ES-I3 (cell line): ENCODE data around the gene NDC1.
"Not testable (repeated sequence)": the region's sequence is repeated elsewhere in the genome, so short reads cannot be mapped to it uniquely, and the experiment has no call there.

Experiments
- H3K36me3 ChIP-seq: 2 replicates; pipeline ENCODE4 v1.6.1; 2013; ENCODE audit warnings: mild to moderate bottlenecking, low read length, control low read depth, moderate library complexity; ENCODE audit not compliant: insufficient read depth
- H3K4me1 ChIP-seq: 2 replicates; pipeline ENCODE4 v1.6.1; 2013; ENCODE audit warnings: mild to moderate bottlenecking, control low read depth, low read length; ENCODE audit not compliant: insufficient read depth
- H3K9ac ChIP-seq: 2 replicates; pipeline ENCODE4 v1.6.1; 2013; ENCODE audit warnings: low read depth, mild to moderate bottlenecking, low read length, moderate library complexity
- H3K9me3 ChIP-seq: 2 replicates; pipeline ENCODE4 v1.6.1; 2013; ENCODE audit warnings: mild to moderate bottlenecking, low read length, moderate library complexity; ENCODE audit not compliant: control insufficient read depth, insufficient read depth

Gene NDC1

DNA sequence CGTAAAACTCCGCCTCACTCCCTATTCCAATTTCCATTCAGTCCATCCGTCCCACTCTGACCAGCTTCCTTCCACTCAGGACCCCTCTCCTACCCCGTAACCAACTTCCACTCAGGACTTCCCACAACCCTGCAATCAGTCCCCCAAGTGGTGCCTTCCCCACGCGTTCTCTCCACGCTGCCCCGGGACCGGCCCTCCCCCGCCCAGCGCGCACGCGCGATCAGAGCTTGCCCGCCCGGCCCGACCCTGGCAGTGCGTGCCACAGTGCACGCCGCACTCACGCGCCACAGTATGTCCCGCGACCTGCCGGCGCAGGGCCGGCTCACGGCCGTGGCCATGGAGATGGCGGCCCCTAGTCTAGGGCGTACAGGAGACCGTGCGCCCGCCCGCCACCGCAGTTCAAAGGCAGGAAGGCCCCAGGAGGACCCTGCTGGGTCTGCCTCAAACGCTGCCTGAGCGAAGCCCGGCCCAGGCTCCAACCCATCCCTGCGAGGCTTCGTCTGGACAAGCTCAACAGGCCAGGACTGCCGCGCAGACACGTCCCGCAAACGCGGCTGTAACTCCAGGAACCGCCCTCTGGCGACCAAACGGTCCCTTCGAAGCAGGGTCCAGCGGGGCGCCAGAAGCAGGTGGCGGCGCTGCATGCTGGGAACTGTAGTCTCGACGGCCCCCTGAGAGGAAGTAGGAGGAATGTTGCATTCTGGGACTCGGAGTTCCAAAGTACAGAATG lies at the start of gene NDC1:
NDC1 (minus strand) TSS at position 373 of the 730 bp plus-strand sequence; CDS start at position 338, 35 bp downstream.
- H3K36me3 ChIP-seq = no peaks in the 10 kb centered on the region
- no peaks in the 10 kb centered on the region for H3K4me1 ChIP-seq
- peaks cover 4% of the 10 kb centered on the region; the same call in 1 of the 2 replicates for H3K9me3 ChIP-seq
- H3K9ac ChIP-seq = peak within 1 kb of the TSS; percentile 77

DNA sequence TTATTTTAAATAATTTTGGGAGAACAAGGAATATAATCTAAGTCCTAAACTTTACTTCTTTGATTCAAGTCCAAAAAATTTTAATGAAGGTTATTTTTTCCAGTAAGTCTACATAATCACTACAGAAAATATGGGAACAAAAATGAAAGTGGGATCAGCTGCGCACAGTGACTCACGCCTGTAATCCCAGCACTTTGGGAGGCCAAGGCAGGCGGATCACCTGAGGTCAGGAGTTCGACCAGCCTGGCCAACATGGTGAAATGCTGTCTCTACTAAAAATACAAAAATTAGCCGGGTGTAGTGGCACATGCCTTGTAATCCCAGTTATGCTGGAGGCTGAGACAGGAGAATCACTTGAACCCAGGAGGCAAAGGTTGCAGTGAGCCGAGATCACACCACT lies 45.5 kb upstream of the NDC1 start:
- H3K4me1 ChIP-seq, H3K9me3 ChIP-seq, H3K36me3 ChIP-seq, H3K9ac ChIP-seq: not testable (repeated sequence)

GRCh38 chr1:53881853-53882252 lies 43.8 kb upstream of the NDC1 start:
- H3K36me3 ChIP-seq, H3K9me3 ChIP-seq, H3K4me1 ChIP-seq, H3K9ac ChIP-seq: not testable (repeated sequence)

DNA sequence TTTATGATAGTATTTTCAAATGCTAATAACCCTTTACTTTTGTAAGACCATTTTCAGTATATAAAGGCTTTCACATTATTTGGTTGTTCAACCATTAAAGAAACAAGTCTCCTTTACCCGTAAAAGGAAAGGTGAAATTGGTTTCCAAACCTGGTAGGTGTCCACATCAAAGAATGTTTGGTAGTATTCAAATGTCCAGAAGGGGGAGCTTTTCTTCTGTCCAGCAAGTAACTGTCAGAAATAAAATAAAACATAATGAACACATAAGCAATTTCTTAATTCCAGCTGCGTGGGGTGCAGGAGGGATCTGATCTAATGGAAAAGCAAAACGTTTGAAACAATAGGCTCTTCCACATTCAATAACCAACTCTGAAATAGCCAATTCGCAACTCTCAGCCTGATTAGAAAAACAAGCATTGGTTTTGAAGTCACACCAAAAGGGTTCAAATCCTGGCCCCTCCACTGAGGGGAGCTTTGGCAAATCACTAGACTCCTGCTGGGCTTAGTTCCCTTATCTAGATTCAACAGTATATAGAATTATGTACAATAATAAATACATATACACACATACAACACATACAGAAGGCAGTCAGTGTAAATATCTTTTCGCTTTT lies 40.5 kb upstream of the NDC1 start:
- Histone ChIP-seq H3K36me3 (peaks cover 7% of the 10 kb centered on the region; the same call in 1 of the 2 replicates), H3K9ac (no peak overlapping the region), H3K9me3 (no peaks in the 10 kb centered on the region), H3K4me1 (no peaks in the 10 kb centered on the region)

DNA sequence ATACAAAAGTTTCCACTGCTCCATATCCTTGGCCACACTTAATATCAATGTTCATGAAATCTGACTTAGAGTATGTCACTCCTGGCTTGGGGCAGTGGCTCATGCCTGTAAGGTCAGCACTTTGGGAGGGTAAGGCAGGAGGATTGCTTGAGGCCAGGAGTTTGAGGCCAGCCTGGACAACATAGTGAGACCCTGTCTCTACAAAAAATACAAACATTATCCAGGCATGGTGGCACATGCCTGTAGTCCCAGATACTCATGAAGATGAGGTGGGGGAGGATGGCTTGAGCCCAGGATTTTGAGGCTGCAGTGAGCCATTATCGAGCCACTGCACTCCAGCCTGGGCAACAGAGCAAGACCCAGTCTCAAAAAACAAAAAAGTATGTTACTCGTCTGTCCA lies 37.1 kb upstream of the NDC1 start:
- H3K9me3 ChIP-seq, H3K9ac ChIP-seq, H3K36me3 ChIP-seq, H3K4me1 ChIP-seq: not testable (repeated sequence)

DNA sequence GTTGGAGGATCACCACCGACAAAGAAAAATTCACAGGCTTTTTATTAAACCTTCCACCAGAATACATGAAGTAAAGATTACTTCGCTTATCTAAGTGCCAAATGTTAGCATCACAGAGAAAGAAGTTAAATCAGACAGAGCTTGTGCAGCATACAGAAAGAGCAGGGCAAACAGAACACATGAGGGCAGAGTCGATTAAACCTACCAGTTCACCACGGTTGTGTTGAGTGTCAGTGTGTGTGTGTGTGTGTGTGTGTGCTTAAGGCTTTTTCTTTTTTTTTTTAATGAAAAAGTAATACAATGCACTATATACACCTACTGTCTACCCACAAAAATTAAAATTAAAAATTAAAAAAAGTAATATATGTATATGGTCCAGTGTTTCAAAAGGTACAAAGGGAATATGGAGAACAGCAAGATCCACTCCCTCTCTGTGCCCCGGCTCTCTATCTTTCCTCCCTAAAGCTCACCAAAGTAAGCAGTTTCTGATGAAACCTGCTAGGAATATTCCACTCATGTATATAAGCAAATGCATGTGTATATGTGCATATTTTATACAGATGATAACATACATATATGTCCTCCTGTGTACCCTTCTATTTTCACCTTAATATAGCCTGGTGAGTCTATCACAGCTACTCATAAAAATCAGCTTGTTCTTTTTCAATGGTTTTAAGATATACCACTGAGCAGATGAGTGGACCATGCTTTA lies 33.8 kb upstream of the NDC1 start:
- Histone ChIP-seq H3K36me3 (peaks cover under 1% of the 10 kb centered on the region), H3K9ac (no peak overlapping the region), H3K4me1 (no peaks in the 10 kb centered on the region), H3K9me3 (no peaks in the 10 kb centered on the region)

GRCh38 chr1:53871221-53871620 lies 33.1 kb upstream of the NDC1 start:
- Histone ChIP-seq H3K9ac (no peak overlapping the region), H3K36me3 (no peaks in the 10 kb centered on the region; the same call in none of the 2 replicates), H3K9me3 (no peaks in the 10 kb centered on the region), H3K4me1 (no peaks in the 10 kb centered on the region)

GRCh38 chr1:53869454-53870117 lies 31.5 kb upstream of the NDC1 start:
- no peaks in the 10 kb centered on the region for H3K4me1 ChIP-seq
- H3K9me3 ChIP-seq = no peaks in the 10 kb centered on the region
- H3K36me3 ChIP-seq = no peaks in the 10 kb centered on the region; the same call in none of the 2 replicates
- no peak overlapping the region for H3K9ac ChIP-seq

DNA sequence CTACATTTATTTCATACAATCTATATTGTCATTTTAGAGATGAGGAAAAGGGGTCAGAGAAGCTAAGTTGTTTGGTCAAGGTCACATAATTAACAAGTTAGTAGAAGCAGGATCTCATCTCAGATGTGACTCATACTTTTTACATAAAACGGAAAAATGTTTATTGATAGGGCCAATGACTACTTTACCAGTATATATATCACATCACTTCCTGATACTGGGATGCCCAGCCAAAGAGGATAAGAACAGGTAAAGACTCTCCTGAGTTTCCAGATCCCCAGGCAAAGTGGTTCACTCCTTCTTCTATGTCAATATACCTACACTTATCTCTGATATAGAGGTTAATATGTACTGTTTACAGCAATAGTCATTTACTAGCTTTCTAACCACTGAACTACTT lies 30.5 kb upstream of the NDC1 start:
- no peaks in the 10 kb centered on the region; the same call in none of the 2 replicates for H3K36me3 ChIP-seq
- no peak overlapping the region for H3K9ac ChIP-seq
- H3K4me1 ChIP-seq = no peaks in the 10 kb centered on the region
- H3K9me3 ChIP-seq = no peaks in the 10 kb centered on the region

GRCh38 chr1:53862507-53862906 lies 24.4 kb upstream of the NDC1 start:
- no peak overlapping the region for H3K9ac ChIP-seq
- no peaks in the 10 kb centered on the region for H3K9me3 ChIP-seq
- H3K4me1 ChIP-seq = 0 out of 2 replicates have a peak, but pooled peaks cover 4% of the 10 kb centered on the region
- H3K36me3 ChIP-seq = no peaks in the 10 kb centered on the region

- Histone ChIP-seq H3K36me3 (no peaks in the 10 kb centered on the region), H3K9ac (no peak overlapping the region), H3K4me1 (0 out of 2 replicates have a peak, but pooled peaks cover 4% of the 10 kb centered on the region), H3K9me3 (no peaks in the 10 kb centered on the region)
Measured at GRCh38 chr1:53860967-53861411, 22.9 kb upstream of the NDC1 start.

- Histone ChIP-seq H3K9ac (no peak overlapping the region), H3K4me1 (no peaks in the 10 kb centered on the region), H3K36me3 (peaks cover 2% of the 10 kb centered on the region; the same call in 1 of the 2 replicates), H3K9me3 (no peaks in the 10 kb centered on the region; the same call in 1 of the 2 replicates)
Measured at GRCh38 chr1:53851571-53852285, 13.6 kb upstream of the NDC1 start.

GRCh38 chr1:53850082-53850673 lies 12.1 kb upstream of the NDC1 start:
- Histone ChIP-seq H3K36me3 (peaks cover 2% of the 10 kb centered on the region; the same call in 1 of the 2 replicates), H3K4me1 (no peaks in the 10 kb centered on the region), H3K9me3 (no peaks in the 10 kb centered on the region; the same call in 1 of the 2 replicates), H3K9ac (no peak overlapping the region)
